GM21825 (cell line): ENCODE results near the gene APLF.

Source experiments
- ATAC-seq: cut with Tn5 transposase; IDR thresholded peaks from one replicate; pipeline ENCODE4 v1.9.1; 2021; ENCODE audit warnings: mild to moderate bottlenecking, moderate library complexity; ENCODE audit not compliant: unreplicated experiment

The APLF gene

DNA sequence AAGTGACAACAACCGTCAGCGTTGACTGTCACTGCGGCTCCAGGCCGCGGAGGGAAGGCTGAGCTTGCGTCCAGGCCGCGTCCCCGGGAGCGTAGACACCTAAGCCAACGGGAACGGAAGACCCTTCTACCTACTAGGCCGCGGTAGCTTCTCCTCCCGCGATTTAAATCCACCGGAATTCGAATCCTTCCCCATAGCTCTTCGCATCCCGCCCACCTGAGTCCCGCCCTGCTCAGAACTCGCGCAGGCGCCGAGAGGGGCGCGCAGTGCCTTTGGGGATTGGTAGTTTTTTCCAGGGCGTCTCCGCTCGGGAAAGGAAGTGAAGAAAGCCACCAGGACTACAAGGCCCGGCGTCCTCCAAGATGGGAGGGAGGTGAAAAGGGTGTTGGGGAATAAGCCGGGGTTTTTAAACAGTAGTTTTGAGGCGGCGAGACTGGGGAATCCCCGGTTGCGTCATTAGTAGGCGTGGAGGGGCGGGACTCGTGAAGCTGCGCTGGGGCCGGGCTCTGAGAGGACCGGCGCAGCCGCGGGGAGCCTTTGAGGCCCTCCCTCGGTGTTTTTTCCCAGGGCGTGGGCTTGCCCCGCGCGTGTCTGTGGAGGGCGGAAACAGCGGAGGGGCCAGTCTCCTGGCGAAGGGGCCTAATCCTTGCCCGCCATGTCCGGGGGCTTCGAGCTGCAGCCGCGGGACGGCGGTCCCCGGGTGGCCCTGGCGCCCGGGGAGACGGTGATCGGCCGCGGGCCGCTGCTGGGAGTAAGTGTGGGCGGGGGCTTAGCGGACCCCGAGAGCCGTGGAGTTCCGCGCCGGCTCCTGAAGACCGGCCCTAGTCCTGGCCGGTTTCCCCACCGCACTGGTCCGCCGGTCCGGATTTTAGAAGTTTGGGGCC lies at the start of gene APLF, which contains the start of gene FBXO48:
APLF (plus strand) TSS at position 509 of the 884 bp plus-strand sequence; CDS start at position 656, 147 bp downstream.
FBXO48 (minus strand) TSS at position 218 of the 884 bp plus-strand sequence. CDS start 2,149 bp downstream, outside the sequence.
- ATAC-seq, result peak; percentile 93

GRCh38 chr2:68417926-68418325 lies 49.5 kb upstream of the APLF start:
- no peak for ATAC-seq

DNA sequence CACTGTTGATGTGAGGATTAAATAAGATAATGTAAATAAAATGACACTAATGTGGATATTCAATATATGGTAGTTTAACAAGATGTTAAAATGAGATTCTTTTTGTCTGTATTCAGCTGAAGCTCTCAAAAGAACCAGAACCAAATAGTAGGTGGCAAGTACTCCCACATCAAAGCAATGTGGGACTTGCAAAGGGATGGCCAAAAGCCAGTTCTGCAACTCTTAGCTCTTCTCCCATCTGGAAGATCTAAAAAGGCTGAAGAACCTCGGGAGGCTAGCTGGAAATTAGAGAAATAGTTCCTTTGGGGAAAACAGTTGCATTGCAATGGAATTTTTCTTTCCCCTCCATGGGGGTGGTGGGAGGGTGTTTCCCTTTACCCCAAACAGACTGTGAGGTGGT lies 49.0 kb upstream of the APLF start:
- ATAC-seq, result no peak

DNA sequence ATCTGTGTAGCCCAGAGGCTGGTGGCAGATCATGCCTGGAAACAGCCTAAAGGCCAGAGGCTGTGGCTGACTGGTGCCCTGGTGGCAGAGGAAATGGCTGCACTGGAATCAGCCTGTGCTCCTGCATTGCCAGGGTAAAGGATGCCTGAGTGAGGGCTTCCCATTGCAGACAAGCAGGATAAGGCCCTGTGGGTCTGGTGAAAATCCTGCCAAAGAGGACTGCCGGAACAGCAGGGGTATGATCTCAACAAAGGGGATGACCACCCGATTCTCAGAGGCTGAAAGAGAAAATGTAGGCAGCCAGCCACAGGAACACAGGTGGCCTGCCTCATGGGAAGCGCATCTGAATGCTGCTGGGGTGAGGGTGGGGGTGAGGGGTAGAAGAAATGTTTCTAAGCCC lies 48.5 kb upstream of the APLF start:
- ATAC-seq, result no peak

- ATAC-seq, result no peak
Measured at GRCh38 chr2:68420254-68420910, 47.0 kb upstream of the APLF start.

- peak; percentile 79 for ATAC-seq
Measured at GRCh38 chr2:68423966-68424650, 43.3 kb upstream of the APLF start.

- ATAC-seq, result no peak
Measured at GRCh38 chr2:68425503-68425902, 41.9 kb upstream of the APLF start.

- no peak for ATAC-seq
Measured at GRCh38 chr2:68426446-68426845, 40.9 kb upstream of the APLF start.

DNA sequence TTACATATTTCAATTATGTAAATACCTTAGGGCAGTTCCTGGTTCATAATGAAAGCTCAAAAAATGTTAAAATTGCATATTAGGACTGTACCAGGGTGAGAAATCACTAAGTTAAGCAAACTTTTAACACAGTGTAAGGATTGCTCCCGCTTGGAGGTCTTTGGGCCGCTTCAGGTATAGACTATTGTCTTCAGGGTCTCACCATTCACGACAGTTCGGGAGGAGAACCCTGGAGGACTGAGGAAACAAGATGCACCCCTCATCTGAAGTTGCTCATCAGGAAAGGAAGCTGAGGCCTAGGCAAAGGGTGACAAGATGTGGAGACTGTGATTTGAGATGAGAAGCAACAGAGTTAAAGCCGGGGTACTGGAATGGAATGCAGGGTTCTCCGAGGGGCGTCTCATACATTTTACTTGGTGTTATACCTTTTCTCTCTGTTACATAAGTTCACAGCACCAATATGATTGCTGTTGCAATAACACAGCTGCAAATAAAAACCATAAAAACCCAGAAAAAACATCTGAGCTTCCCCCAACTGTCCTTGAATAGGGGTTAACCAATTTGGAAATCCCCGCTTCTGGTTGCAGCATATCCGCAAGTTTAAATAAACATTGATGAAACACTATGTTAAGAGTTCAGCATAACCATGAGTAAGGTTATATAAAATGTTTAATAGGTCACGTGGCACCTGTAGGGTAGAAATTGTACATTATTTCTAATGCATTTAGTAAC lies 40.4 kb upstream of the APLF start:
- ATAC-seq, result no peak

DNA sequence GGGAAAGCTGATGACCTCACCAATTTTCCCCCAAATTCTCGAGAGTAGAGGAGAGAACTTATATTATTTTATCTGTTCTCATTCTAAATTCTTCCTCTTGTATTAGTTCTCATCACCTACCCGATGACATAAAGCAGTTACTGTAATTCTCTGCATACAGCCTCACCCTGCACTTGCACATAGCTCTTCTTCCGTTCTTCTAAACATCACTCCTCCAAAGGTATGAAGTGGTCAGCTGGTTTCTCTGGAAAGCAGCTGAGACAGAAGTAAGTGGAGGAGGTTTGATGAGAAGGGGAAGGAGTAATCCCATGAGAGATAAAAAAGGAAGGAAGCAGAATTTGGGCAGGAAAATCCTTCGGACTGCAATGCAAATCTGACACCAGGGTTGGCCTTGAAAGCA lies 39.3 kb upstream of the APLF start:
- no peak for ATAC-seq

DNA sequence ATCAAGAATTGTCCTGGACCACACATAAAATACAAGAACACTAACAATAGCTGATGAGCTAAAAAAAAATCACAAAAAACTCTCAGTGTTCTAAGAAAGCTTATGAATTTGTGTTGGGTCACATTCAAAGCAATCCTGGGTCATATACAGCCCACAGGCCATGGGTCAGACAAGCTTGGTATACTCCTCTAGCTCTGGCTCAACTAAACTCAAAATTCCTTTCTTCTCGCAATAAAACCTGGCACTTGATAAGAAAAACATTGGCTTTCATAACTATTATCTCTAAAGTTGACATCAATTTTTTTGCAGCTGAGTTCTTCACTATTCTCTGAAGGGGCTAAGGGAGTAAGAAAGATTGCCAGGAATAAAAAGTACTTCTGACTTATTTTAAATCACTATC lies 38.6 kb upstream of the APLF start:
- no peak for ATAC-seq

GRCh38 chr2:68429311-68429826 lies 38.0 kb upstream of the APLF start:
- ATAC-seq, result no peak

- no peak for ATAC-seq
Measured at GRCh38 chr2:68431316-68431972, 35.9 kb upstream of the APLF start.

DNA sequence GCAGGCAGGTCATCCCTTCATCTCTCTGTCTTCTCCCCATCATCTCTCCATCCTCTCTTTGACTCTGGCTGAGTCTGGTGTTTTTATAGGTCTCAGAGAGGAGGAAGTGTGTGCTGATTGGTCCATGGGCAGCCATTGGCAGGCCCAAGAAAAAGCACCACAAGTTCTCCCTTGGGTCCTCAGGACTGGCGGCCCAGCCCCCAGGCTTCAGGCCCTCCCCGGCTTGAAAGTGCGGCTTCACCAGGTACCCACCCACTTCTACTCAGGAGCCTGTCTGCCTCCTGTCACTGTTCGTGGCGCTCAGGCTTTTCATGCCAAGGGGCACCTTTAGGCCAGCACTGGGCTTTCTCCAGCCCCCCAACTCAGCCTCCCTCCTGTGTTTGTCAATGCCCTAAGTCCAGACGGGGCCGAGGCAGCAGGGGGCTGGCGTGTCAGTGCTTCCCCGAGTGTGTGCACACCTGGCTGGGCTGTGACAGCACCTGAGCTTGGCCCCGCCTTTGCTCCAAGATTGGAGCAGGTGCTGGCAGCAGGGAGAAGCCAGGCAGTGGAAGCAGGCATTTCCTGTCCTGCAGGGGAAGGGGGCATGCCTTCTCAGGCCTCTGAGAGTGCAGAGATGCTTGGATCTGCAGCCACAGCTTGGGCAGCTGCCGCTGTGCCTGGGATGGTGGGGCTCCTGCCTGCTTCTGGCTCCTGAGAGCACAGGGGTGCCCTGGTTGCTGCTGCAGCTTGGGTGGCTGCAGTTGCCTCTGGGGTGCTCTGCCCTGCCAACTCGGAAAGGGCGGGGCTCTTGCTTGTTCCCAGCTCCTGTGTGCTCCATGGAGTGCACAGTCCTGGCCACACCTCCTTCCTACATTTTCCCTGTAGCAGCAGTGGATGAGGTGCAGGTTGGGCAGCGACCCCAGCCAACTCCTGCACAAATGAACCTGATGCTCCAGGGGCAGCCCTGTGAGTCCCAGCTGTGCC lies 34.4 kb upstream of the APLF start:
- no peak for ATAC-seq

- no peak for ATAC-seq
Measured at GRCh38 chr2:68434981-68435380, 32.4 kb upstream of the APLF start.

DNA sequence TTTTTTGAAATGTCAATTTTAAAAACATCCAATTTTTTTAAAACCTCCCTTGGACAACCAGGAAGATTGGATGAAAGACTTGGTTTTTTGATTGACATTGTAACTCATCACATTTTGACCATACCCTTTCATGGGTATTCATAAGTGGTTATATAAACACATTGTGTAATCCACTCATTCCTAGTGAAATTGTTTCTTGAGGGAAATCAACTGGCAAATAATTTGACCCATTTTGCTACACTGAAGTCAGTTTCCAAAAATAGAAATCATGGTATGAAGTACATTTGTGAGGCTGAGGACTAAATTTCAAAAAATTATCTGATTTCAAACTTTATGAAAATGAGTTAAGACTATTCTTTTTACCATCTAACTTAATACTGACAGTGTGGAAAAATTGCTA lies 31.8 kb upstream of the APLF start:
- no peak for ATAC-seq

DNA sequence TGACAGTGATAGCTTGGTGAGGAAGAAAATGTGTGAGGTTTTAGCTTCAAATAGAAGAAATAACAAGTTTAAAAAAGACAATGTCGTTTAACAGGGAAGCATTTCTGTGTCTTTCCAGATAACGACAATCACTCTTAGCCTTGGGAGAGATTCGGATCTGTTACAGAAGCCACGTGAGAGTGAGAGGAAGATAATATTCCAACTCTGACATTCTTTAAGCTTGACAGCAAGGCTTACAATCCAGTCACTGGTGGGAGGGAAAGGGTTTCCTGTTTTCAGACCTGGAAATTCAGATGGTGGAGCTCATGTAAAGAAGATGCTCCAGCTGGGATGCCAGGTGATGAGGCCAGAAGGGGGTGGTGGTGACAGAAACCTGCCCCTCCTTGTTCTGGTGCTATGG lies 31.1 kb upstream of the APLF start:
- no peak for ATAC-seq

GRCh38 chr2:68438455-68439303 lies 28.7 kb upstream of the APLF start:
- ATAC-seq, result no peak
